MM.1S (cell line): ENCODE results near the gene NRG2.

ENCODE experiments used
- DNase-seq: peaks from one replicate; pipeline ENCODE4 v3.0.0-alpha.2; 2015
- H2AFZ ChIP-seq: fragments of 300-600 bp; sonication (generic); 2 replicates; pipeline ENCODE4 v1.6.0; 2016; ENCODE audit warnings: antibody characterized with exemption, low read length
- H3F3A ChIP-seq: fragments of 300-600 bp; sonication (generic); 2 replicates; pipeline ENCODE4 v1.6.1; 2016; ENCODE audit warnings: mild to moderate bottlenecking, antibody characterized with exemption, low read length, moderate library complexity, mixed read lengths; ENCODE audit not compliant: insufficient read depth
- H3K27ac ChIP-seq: fragments of 300-600 bp; sonication (generic); 2 replicates; pipeline ENCODE4 v1.5.1; 2016; ENCODE audit warnings: mild to moderate bottlenecking, low read length
- H3K27me3 ChIP-seq: fragments of 300-600 bp; sonication (generic); replicated peaks from 2 replicates; pipeline ENCODE4 v1.6.0; 2016; ENCODE audit warnings: low read length; ENCODE audit not compliant: insufficient read depth
- H3K36me3 ChIP-seq: fragments of 300-600 bp; sonication (generic); replicated peaks from 2 replicates; pipeline ENCODE4 v1.6.1; 2016; ENCODE audit warnings: mild to moderate bottlenecking, low read length, mixed read lengths; ENCODE audit not compliant: insufficient read depth
- H3K4me1 ChIP-seq: fragments of 300-600 bp; sonication (generic); 2 replicates; pipeline ENCODE4 v1.6.1; 2016; ENCODE audit warnings: low read length, mixed read lengths
- H3K4me2 ChIP-seq: fragments of 300-600 bp; sonication (generic); 2 replicates; pipeline ENCODE4 v1.6.0; 2016; ENCODE audit warnings: low read depth, low read length
- H3K4me3 ChIP-seq: fragments of 300-600 bp; sonication (generic); 2 replicates; pipeline ENCODE4 v1.5.1; 2016; ENCODE audit warnings: low read length, mixed read lengths
- H3K79me2 ChIP-seq: fragments of 300-600 bp; sonication (generic); 2 replicates; pipeline ENCODE4 v1.6.1; 2016; ENCODE audit warnings: mixed run types, low read length, mixed read lengths
- H3K9ac ChIP-seq: fragments of 300-600 bp; sonication (generic); 2 replicates; pipeline ENCODE4 v1.6.1; 2016; ENCODE audit warnings: low read length, mixed read lengths
- H3K9me2 ChIP-seq: fragments of 300-600 bp; sonication (generic); replicated peaks from 2 replicates; pipeline ENCODE4 v1.6.1; 2016; ENCODE audit warnings: mild to moderate bottlenecking, low read length, mixed read lengths; ENCODE audit not compliant: insufficient read depth
- H3K9me3 ChIP-seq: fragments of 300-600 bp; sonication (generic); replicated peaks from 2 replicates; pipeline ENCODE4 v1.6.1; 2016; ENCODE audit warnings: mild to moderate bottlenecking, low read length, mixed read lengths; ENCODE audit not compliant: insufficient read depth
- H4K20me1 ChIP-seq: fragments of 300-600 bp; sonication (generic); 2 replicates; pipeline ENCODE4 v1.6.1; 2016; ENCODE audit warnings: mild to moderate bottlenecking, low read length, moderate library complexity, mixed read lengths; ENCODE audit not compliant: insufficient read depth
- CTCF ChIP-seq: fragments of 300-600 bp; sonication (generic); IDR thresholded peaks from 2 replicates; pipeline ENCODE4 v1.5.1; 2016; ENCODE audit warnings: antibody characterized with exemption, low read length, mixed read lengths
- EZH2 ChIP-seq: fragments of 300-600 bp; sonication (generic); optimal IDR thresholded peaks from 2 replicates; pipeline ENCODE3; 2017; ENCODE audit warnings: low read depth, mild to moderate bottlenecking, antibody characterized with exemption, low read length, mixed read lengths
- EZH2phosphoT487 ChIP-seq: fragments of 300-600 bp; sonication (generic); IDR thresholded peaks from 2 replicates; pipeline ENCODE4 v1.6.1; 2018; ENCODE audit warnings: antibody characterized with exemption, low read length

NRG2 gene

GRCh38 chr5:139852696-139853095, 190.4 kb downstream of the NRG2 start:
- TF ChIP-seq EZH2 (no peak), EZH2phosphoT487 (no peak), CTCF (no peak)
- no peaks in the 10 kb centered on the region for H3K9me3 ChIP-seq

GRCh38 chr5:139851558-139851957, 191.5 kb downstream of the NRG2 start:
- no peaks in the 10 kb centered on the region for H3K79me2 ChIP-seq
- H3K4me3 ChIP-seq, result no peak overlapping the region
- H3K9ac ChIP-seq, result no peak overlapping the region
- no peak for DNase-seq
- H3K4me2 ChIP-seq, result no peak overlapping the region
- H3K36me3 ChIP-seq, result no peaks in the 10 kb centered on the region
- H3K27me3 ChIP-seq, result peaks cover 21% of the 10 kb centered on the region
- H3K9me3 ChIP-seq, result no peaks in the 10 kb centered on the region
- no peaks in the 10 kb centered on the region for H4K20me1 ChIP-seq
- no peak for TF ChIP-seq EZH2phosphoT487
- no peak for TF ChIP-seq EZH2
- no peak for TF ChIP-seq CTCF
- H3K9me2 ChIP-seq, result no peaks in the 10 kb centered on the region
- no peak overlapping the region for H2AFZ ChIP-seq
- no peaks in the 10 kb centered on the region for H3K4me1 ChIP-seq
- H3F3A ChIP-seq, result no peaks in the 10 kb centered on the region
- H3K27ac ChIP-seq, result no peak overlapping the region

More at GRCh38 chr5:139852696-139853095, 190.4 kb downstream of the NRG2 start:
- H3K36me3 ChIP-seq, result no peaks in the 10 kb centered on the region
- H3F3A ChIP-seq, result no peaks in the 10 kb centered on the region
- H2AFZ ChIP-seq, result no peak overlapping the region
- H3K9me2 ChIP-seq, result no peaks in the 10 kb centered on the region
- no peak overlapping the region for H3K9ac ChIP-seq
- DNase-seq, result no peak
- H3K27ac ChIP-seq, result no peak overlapping the region
- no peaks in the 10 kb centered on the region for H4K20me1 ChIP-seq
- H3K79me2 ChIP-seq, result no peaks in the 10 kb centered on the region
- no peak overlapping the region for H3K4me3 ChIP-seq
- no peaks in the 10 kb centered on the region for H3K4me1 ChIP-seq
- H3K4me2 ChIP-seq, result no peak overlapping the region
- H3K27me3 ChIP-seq, result peaks cover 11% of the 10 kb centered on the region

GRCh38 chr5:139850423-139851016, 192.6 kb downstream of the NRG2 start:
- Histone ChIP-seq H3K4me3 (no peak overlapping the region), H3K27ac (no peak overlapping the region), H3K79me2 (no peaks in the 10 kb centered on the region), H3K9me2 (no peaks in the 10 kb centered on the region), H2AFZ (no peak overlapping the region), H3K4me2 (no peak overlapping the region), H3F3A (no peaks in the 10 kb centered on the region), H3K9ac (no peak overlapping the region), H4K20me1 (no peaks in the 10 kb centered on the region), H3K9me3 (no peaks in the 10 kb centered on the region), H3K4me1 (no peaks in the 10 kb centered on the region), H3K36me3 (no peaks in the 10 kb centered on the region), H3K27me3 (peaks cover 32% of the 10 kb centered on the region)
- DNase-seq, result no peak
- TF ChIP-seq EZH2 (no peak), EZH2phosphoT487 (no peak), CTCF (no peak)
